Measurements from ENCODE around the gene LTBP3.

LTBP3 gene

DNA sequence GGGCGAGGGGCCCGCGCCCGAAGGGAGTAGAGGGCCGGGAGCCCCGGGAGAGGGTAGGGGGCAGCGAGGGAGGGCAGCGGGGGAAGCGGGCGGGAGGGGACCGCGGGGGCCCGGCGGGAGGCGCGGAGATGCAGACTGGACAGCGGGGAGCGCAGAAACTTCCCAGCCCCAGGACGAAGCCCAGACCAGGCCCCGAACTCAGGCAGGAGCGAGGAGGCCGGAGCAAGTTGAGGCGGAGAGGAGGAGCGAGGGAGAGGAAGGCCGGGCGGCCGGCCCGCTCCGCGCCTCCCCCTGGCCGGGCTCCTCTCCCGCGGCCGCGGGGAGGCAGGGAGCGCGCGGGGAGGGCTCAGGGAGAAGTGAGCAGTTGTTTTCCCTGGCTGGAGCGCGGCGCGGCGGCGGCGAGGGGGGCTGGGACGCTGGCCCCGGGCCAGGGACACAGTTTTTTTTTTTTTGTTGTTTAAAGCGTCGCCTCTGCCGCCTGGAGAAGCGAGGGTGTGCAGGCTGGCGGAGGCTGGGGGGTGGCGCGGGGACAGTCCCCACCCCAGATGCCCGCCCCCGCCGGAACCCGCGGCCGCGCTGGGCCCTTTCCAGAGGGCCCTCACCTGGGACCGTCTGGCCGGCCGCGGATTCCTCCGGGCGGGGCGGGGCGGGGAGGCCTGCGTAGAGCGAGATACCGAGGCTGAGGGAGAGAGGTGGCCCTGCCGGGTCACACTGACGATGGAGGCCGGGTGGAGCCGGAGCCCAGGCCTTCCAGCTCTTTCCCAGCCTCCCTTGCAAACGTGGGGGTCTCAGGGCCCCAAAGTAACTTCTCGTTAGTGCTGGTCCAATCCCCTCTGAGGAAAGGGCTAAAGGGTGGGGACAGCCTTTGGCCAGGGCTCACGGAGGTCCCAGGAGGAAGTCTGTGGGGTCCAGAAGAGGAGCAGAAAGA is at the start of gene LTBP3:
Gene LTBP3 (minus strand): TSS at position 358 of the 928 bp plus-strand sequence. CDS start 400 bp downstream, outside the sequence.
- peak; percentile 49 for DNase-seq

DNA sequence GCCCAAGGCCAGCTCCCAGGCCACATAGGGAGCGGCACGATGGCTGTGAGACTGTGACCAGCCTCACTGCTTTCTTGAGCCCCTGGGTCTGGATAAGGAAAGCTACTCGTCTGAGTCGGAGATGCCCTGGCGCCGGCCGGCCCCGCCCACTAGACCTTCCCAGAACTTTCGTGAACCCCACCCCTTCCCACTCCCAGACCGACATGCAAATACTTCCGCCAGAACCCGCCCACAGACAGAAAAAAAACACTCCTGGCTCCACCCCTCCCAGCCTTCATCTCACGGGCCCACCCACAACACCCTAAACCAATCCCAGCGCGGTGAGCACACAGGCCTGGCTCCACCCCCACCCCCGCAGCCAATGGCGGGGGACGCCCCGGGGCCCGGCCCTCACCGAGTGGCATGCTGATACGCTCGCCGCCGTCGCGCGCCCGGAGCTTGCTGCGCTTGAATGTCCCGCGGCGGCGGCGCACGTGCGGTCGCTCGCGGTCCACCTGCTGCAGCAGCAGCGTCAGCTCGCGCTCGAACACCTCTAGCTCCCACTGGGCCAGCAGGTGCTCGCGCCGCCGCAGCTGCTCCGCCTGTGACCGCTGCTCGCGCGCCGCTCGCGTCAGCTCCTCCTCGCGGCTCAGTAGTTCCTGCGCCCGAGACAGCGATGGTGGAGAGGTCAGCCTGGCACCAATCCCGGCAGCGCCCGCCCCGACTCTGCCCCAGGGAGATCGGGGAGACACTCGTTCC is 48.9 kb upstream of the LTBP3 start:
- DNase-seq = peak; percentile 57

DNA sequence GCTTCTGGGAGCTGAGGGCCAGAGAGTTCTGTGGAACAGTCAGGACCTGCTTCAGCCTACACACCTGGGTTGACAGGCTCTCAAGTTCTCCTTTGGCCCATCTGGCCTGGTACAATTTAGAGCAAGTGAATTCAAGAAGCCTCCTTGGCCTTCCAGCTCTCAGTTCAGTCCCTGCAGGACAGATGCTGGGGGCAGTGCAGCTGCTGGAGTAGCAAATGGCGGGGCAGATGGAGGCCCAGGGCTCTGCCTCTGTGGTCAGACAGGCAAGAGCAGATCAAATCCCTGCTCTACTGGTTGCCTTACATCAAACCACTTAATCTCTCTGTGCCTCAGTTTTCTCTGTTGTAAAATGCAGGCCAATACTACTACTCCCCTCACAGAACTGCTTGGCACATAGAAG is 46.1 kb upstream of the LTBP3 start:
- no peak for DNase-seq

DNA sequence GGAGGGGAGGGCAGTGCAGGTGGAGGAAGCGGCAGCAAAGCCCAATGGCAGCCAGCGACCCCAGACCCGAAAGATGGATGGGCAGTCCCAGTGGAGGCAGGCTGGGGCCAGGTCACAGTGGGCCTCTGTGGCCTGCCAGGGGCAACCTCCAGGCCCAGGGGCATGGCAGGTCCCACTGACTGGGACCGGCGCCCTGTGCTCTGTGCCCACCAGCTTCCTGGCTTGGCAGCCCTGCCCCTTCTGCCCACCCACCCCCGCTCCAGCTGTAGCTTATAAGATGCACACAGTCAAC is 41.7 kb upstream of the LTBP3 start:
- DNase-seq = no peak

DNA sequence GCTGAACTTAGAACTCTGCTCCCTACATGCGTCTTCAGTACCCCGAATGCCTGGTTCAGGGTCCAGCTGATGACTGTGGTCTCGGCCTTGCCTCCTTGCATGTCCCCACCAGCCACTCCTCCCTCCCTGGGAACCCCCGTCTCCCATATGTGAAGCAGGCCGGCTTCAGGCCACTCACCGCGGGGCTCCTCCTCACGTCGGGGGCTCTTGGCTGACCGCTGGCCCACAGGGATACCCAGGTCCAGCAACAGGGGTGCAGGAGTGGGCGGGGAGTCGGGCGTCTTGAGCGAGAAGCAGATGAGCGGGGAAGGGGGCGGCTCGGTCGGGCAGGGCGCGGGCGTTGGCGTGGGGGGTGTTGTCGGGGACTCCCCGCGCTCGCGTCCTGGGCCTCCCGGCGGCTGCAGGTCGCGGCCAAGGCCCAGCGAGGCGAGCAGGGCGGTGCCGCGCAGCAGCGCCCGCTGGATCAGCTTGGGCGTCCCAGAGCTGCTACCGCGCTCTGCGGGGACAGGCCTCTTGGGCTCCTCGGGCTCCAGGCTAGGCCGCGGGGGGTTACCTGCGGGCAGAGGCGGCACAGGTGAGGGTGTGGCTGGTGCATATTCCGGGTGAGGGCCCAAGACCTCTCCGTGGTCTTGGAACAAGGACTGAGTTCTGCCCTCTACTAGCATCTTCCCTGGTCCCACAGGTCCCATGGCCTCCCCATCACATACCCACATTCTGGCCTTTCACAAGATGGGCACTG is 41.2 kb upstream of the LTBP3 start:
- DNase-seq = no peak

DNA sequence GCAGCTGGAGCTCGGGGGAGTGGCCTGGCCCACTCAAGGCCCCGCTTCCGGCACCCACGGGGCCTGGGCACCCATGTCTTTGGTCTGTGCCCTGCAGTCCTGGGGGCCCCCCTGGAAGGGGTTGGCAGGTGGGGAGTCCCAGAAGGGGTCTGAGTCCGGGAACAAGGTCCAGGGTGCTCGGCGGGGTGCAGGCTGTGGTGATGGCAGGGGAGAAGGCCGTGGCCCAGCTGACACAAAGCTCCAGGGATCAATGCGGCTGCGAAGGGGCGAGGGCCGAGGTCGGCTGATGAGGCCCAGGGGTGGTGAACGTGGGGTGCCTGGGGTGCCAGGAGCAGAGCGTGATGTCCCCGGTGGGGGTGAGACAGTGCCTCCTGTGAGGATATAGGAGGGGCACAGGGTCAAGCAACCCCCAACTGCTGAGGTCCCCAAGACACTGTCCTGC is 40.1 kb upstream of the LTBP3 start:
- no peak for DNase-seq

DNA sequence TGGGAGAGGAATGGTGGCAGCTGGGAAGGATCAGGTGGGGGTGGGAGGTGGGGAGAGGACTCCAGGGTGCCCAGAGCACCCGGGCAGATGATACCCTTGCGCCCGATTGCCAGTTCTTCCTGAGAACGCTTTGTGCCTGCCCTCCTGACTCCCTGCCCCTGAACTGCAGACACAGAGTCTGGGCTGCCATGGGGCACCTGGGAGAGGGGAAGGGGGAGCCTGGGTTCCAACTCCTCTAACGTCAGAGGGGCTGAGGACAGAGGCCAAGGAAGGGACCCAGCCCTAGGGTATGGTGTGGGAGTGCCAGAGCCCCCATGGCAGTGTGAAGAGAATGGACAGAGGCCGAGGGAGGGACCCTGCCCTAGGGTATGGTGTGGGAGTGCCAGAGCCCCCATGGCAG is 38.4 kb upstream of the LTBP3 start:
- DNase-seq = no peak

DNA sequence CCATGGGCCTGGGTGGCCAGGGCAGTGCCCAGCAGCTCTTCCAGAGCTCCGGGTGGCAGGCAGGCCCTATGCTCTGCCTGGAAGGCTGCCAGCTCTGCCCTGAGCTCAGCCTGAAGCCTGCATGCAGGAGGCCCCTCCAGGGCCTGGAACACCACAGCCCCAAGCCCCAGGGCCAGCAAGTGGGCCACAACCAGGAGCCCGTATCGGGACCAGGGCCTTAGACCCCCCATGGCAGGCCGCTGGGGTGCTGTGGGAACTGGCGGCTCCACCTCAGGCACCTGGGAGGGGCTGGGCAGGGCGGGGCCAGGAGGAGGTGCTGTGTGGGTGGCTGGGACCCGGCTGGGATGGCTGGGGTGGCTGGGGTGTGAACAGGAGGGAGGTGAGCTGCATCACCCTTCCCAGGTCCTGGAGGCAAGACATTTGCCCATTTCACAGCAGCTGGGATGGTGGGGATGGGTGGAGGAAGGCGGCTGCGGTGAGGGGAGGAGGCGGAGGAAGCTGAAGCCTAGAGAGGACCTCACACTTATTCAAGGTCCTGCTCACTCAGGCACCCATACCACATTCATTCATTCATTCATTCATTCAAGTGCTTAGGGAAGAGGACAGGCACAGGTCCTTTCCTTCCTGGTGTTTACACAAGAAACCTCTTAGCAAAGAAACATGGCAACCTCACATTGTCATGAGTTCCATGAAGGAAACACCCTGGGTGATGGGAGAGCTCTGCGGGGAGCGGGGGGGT is 37.6 kb upstream of the LTBP3 start, which contains the start of gene KCNK7:
Gene KCNK7 (minus strand): TSS at position 258 of the 739 bp plus-strand sequence. CDS start 28 bp downstream, at position 230.
- DNase-seq = no peak

DNA sequence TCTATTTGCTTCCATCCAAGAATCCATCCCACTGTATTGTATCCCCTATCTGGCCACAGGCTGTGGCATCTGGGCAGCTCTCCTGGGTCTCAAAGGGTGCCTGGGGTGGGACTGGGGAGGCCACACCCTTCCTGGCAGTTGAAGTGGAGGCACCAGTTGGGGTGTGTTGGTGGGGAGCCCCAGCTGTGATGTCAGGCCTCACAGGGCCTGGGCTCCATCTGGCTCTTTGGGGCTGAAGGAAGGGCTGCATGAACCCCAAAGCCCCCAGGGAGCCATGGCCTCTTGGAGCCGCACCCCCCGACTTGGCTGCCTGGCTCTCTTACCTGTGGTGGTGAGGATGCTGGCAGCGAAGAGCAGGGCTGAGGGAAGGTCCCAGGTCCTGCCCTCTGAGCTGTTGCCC is 37.0 kb upstream of the LTBP3 start:
- DNase-seq = no peak

DNA sequence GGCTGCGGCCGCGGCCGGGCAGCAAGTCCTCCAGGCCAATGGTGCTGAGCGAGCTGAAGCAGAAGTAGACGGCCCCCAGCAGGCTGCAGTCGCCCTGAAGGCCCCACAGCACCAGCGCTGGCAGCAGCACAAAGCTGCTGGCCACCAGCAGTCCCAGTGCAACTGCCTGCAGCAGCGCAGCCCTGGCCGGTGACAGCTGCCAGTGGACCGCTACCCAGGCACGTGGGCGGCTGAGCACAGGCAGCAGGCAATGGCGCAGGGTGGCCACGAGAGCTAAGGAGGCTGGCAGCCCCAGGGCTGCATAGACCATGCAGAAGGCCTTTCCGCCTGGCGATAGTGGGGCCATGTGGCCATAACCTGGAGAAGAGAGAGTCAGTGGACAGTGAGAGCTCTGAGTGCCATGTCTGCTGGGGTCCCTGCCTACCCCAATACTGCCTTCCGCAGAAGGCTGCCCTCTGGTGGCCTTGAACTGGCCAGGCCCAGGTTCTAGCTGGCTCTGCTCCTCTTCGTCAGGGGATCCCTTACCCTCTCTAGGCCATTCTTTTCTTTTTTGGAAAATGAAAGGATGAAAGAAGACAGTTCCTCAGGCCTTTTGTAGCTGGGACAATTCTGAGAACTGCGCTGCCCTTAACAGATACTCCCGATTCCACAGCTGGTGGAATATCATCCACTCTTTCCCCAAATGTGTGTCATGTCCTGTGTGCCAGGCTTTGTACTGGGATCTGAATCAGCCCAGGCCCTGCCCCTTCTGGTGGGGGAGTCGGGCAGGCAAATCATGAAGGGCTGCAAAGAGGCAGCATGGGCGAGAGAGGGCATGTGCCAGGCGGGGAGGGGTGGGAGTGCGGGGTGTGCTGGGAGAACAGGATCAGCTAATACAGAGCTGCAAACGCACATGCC is 35.6 kb upstream of the LTBP3 start:
- peak; percentile 54 for DNase-seq

DNA sequence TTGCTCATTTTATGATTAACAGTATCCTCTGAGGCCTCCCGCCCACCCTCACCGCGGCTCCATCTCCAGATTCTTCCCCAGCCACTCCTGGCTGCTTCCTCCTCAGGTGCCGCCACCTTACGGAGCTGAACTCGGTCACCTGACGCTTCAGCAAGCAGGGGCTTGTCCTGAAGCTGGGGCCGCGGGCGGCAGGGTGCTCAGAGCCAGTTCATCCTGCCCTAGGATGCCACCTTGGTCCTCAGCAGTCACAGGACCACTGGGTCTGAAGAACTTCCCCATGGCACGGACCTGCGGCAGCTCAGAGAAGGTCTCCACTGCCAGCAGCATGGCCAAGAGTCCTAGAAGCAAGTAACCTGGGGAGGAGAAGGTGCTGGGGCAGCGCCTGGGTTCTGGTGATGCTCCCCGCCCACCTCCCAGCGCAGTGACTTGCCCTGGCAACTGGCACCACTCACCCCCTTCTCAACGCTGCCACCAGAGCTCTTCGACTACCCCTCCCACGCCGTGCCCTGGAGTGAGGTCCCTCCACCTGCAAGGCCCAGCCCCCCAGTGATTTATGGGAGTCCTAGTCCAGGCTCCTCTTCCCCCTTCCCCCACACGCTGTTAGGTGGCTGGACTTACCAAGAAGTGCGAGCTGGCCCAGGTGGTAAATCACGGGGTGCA is 34.8 kb upstream of the LTBP3 start:
- no peak for DNase-seq

DNA sequence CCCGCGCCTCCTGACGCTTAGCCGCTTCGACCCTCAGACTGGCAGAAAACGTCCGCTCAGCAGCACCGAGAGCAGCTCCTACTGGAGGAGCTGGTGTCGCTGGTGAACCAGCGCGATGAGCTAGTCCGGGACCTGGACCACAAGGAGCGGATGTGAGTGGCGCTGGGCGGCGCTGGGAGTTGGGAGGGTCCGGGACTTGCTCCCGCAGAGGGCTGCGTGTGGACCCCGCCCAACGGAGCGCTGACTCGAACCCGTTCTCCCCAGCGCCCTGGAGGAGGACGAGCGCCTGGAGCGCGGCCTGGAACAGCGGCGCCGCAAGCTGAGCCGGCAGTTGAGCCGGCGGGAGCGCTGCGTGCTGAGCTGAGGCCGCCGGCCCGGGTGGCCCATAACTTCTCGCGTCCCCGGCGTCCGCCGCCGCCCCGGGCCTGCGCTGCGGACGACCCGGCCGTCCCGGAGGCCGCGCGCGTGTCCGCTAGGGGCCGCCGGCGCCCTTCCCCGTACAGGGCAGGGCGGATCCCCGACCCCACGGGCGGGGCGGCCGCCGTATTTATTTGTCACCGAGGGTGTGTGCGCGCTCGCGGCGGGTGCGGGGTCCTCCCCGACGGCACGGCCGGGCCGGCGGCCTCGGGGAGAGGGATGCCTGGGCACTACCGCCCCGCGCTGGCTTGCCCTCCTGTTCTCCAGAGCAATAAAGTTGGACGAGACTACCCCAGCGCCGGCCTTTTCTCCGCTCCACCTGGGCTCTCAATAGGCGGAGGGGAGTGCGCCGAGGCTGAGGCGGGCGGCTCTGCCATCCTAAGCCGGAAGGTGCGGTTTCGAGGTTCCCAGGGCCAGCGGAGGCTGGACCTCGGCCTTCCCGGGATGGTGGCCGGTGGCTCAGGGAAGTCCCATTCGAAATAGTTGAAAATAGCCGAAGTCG is 34.0 kb upstream of the LTBP3 start:
- no peak for DNase-seq

DNA sequence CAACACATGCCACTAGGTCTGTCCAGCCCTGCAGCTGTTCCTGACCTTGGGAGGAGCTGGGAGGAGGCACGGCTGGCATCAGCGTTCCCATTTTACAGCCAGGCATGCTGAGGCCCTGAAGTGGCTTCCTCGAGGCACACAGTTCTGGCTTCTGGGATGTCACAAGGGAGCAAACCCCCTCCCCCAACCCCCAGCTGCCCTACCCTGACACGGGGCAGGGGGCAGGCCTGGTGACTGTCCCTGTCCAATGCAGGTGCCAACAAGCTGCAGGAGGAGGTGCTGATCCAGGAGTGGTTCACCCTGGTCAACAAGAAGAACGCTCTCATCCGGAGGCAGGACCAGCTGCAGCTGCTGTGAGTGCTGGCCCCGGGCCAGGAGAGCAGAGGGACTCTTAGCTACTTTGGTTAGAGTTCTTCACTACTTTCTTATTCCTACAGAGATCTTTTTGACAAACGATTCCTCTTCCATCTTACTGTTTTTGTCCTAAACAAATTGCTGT is 32.1 kb upstream of the LTBP3 start:
- no peak for DNase-seq

DNA sequence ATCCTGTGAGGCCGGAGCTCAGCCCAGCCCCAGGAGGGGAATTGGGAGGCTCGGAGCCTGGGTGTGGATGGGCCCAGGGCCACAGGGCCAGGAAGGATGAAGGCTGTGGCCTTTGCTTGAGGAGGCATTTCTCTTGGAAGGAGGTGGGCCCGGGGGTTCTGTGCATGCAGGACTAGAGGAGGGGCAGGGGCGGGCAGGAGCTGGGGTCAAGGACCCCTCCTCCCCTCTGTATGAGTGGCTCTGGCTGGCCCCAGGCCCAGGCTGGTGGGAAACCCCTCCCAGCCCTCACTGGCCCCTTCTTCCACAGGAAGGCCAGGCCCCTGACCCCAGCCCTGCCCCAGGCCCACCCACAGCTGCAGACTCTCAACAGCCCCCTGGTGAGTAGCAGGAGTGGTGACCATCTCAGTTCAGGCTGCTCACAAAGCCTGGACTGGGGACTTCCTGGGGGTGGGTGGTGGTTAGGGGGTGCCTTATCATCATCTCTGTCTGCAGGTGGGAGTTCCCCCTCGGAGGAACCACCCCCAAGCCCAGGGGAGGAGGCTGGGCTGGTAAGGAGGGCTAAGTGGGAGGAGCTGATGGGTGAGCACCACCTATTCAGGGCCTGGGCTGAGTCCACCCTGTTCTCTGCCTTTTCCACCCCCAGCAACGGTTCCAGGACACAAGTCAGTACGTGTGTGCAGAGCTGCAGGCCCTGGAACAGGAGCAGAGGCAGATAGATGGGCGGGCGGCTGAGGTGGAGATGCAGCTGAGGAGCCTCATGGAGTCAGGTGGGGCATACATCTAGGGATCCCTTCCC is 31.5 kb upstream of the LTBP3 start:
- DNase-seq = peak; percentile 47

DNA sequence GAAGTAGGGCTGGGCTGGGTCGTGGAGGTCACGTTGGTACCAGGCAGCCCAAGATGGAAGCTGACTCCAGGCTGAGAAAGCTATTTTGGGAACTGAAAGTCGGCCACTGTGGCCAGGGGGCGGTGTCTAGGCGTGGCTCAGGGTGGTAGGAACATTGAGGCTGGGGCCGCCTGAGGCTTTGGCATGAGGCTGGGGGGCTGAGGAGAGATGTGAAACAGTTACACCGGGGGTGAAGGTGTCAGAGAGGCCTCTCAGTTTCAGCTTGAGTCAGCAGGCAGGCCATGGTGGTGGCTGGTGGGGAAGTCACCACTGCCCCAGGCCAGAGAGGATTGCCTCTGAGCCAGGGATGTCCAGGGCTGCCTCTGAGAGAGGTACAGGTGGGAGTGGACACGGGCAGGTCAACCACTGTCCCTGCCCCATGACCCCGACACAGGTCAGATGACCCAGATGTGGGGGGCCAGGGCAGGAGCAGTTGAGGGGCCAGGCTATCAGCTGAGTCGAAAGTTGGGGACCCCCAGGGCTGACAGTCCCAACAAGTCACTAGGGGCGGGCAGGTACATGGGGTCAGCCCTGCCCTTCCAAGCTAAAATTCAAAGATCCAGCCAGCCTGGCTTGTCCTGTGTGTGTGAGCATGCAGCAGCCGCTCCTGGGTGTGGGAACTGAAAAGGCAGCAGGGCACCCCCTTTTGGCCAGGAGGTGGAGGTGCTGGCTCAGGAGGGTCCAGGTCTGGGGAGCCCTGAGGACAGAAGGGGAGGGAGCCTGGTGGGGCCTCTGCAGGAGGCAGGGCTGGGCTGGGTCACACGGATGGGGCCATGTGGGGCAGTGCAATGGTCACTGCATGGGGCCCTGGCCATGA is 30.3 kb upstream of the LTBP3 start:
- DNase-seq = peak; percentile 85

DNA sequence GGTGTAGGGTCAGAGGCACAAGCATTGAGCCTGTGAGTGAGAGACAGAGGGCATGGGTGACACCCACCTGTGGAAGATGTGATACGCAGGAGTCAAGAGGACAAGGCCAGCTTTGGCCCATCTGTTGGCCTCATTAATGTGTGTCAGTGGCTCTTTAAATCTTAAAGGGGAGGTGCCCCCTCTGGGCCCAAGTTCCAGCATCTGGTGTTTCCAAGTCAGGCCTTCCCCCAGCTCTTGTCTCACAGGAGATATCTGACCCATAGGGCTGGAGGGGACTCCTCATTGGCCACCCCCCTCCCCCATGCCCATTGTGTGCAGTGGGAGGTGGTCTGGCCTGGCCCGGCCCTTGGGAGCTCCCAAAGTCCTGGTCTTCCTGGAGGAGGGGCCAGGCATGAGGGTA is 28.5 kb upstream of the LTBP3 start:
- DNase-seq = no peak

DNA sequence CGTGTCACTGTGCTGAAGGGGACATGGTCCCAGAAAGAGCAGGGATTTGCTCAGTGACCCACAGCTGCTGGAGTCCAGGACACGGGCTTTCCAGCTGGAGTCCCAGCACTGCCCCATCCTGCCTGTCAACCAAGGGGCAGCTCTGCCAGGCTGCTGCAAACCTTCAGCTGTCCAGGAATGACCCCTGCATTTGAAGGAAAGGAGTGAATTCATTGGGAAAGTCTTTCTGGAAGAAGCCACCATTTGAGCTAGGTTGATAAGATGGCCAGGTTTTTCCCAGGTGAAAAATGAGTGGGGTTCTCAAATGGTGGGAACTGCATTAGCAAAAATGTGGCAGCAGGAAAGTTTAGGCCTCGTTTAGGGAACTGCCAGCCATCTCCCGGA is 28.1 kb upstream of the LTBP3 start:
- DNase-seq = no peak

Measured in activated CD4-positive, alpha-beta T cell treated with anti-CD3 and anti-CD28 coated beads for 48 hours (primary cell).